Thyroid gland (tissue), 4 donors: ENCODE data around the gene TNFRSF12A. TPM values are rescaled to one million over a fixed set of nuclear protein-coding genes. Genes with fewer than 3 reads are reported as not detected.

Experiments used
- DNase-seq, 2 donors: peaks; one replicate each; pipeline ENCODE4 v3.0.0-alpha.2; 2019
- H3K27ac ChIP-seq, 3 donors: fragments of 200-600 bp; sonication (generic); 1 replicate in 2 of 3; 2 replicates in 1 of 3; pipeline ENCODE4 v1.5.1; 2016 to 2019; ENCODE audit warnings: mild to moderate bottlenecking in 1 of 3, moderate library complexity in 1 of 3
- H3K27me3 ChIP-seq: fragments of 200-600 bp; sonication (generic); one replicate; pipeline ENCODE4 v1.5.1; 2019
- H3K36me3 ChIP-seq, 2 donors: fragments of 200-600 bp; sonication (generic); one replicate each; pipeline ENCODE4 v1.5.1; 2016 to 2019
- H3K4me1 ChIP-seq, 2 donors: fragments of 200-600 bp; sonication (generic); one replicate each; pipeline ENCODE4 v1.5.1; 2017 to 2019
- H3K4me3 ChIP-seq, 3 donors: fragments of 200-600 bp; sonication (generic); replicated peaks in 1 of 3; 1 replicate in 2 of 3; 2 replicates in 1 of 3; pipeline ENCODE4 v1.5.1; 2016; ENCODE audit warnings: mild to moderate bottlenecking in 1 of 3
- H3K9me3 ChIP-seq: fragments of 200-600 bp; sonication (generic); one replicate; pipeline ENCODE4 v1.5.1; 2017
- CTCF ChIP-seq, 6 experiments: fragments of 200-600 bp in 3 of 6; fragments of 450-650 bp in 3 of 6; sonication (generic) in 3 of 6; IDR thresholded peaks; one replicate each; pipeline ENCODE4 v1.5.1; 2016 to 2019; ENCODE audit warnings: antibody characterized with exemption in 6 of 6, mild to moderate bottlenecking in 2 of 6, inconsistent platforms in 1 of 6, moderate library complexity in 1 of 6
- POLR2A ChIP-seq, 2 donors: fragments of 450-650 bp; IDR thresholded peaks; one replicate each; pipeline ENCODE4 v1.6.1; 2017; ENCODE audit warnings: antibody characterized with exemption in 2 of 2, mild to moderate bottlenecking in 2 of 2, moderate library complexity in 1 of 2
- WGBS, 2 donors: methylation state at CpG; one replicate each; pipeline ENCODE4 v1.1.5; 2017; 5-methylcytosine and 5-hydroxymethylcytosine counted together
- intact Hi-C: fragments of 100-400 bp; cut with DNase I; formaldehyde crosslinking; loops from one replicate; pipeline ENCODE4 v1.15.1; 2023
- total RNA-seq, 4 donors: library from RNA; depleted of rRNA; stranded (reverse); fragments of >200 nt; gene quantifications; one replicate each; pipeline ENCODE4 v1.2.3, GENCODE V29; 2016

Gene TNFRSF12A
- total RNA-seq, 4 donors from 2014 or later: 47.9 to 110 (median 67.0) TPM

GRCh38 chr16:3062553-3062952 lies 42.4 kb downstream of the TNFRSF12A start:
- intact Hi-C loops: loop anchor here (10.0 kb wide), 1 partner anchor 62 kb away; no protein-coding TSS in a partner anchor
- H3K27ac ChIP-seq: no peak overlapping the region
- WGBS, 2 donors: 87 to 88% methylated on average over 6 of the region's 6 CpGs

DNA sequence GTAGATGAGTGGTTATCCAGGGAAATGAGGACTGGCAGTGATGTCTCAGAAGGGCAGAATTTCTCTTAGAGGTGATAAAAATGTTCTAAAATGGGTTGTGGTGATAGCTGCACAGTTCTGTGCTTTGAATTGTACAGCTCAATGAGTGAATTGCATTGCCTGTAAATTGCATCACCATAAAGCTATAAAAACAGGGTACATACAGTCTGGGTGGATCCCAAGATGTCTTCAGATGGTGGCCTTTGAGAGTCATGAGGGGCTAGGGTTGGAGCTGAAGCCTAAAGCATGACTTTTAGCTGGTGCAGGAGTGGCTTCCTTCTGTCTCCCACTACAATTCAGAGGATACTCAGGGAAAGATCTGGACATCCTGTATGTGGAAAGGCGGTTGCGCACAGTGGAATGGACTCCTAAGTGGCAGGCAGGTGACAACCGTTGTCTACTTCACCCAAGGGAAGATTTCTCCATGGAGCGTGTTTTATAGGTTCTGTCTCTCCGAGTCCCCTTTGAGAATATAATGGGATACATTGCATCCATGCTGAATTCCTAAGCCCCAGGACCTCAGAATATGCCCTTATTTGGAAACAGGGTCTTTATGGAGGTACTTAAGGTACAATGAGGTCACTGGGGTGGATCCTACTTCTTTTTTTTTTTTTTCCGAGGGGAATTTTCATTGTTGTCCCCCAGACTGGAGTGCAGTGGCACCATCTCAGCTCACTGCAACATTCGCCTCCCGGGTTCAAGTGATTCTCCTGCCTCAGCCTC lies 43.6 kb downstream of the TNFRSF12A start:
- H3K4me1 ChIP-seq: peaks cover 6 to 44% of the 10 kb centered on the region in 2 donors
- H3K4me3 ChIP-seq: no peak overlapping the region
- no peak for DNase-seq
- no peaks in the 10 kb centered on the region for H3K27me3 ChIP-seq
- WGBS, 2 donors: 86 to 91% methylated on average over 8 of the region's 8 CpGs
- intact Hi-C loops: loop anchor here (10.0 kb wide), 1 partner anchor 61 kb away; no protein-coding TSS in a partner anchor
- no peak overlapping the region for H3K27ac ChIP-seq
- TF ChIP-seq POLR2A (IDR thresholded peaks at IDR 0.05): no peak
- TF ChIP-seq CTCF (IDR thresholded peaks at IDR 0.05): no peak
- no peaks in the 10 kb centered on the region for H3K9me3 ChIP-seq
- H3K36me3 ChIP-seq: no peaks in the 10 kb centered on the region

More at GRCh38 chr16:3062553-3062952, 42.4 kb downstream of the TNFRSF12A start:
- TF ChIP-seq CTCF (IDR thresholded peaks at IDR 0.05) (no peak), POLR2A (IDR thresholded peaks at IDR 0.05) (no peak)
- H3K36me3 ChIP-seq: no peaks in the 10 kb centered on the region
- no peaks in the 10 kb centered on the region for H3K27me3 ChIP-seq
- no peak overlapping the region for H3K4me3 ChIP-seq
- H3K4me1 ChIP-seq: peaks cover 14 to 42% of the 10 kb centered on the region in 2 donors
- no peak for DNase-seq
- H3K9me3 ChIP-seq: no peaks in the 10 kb centered on the region

- H3K27me3 ChIP-seq: no peaks in the 10 kb centered on the region
- TF ChIP-seq CTCF (IDR thresholded peaks at IDR 0.05): no peak
- TF ChIP-seq POLR2A (IDR thresholded peaks at IDR 0.05): peak in 1 of 2 donors; percentile 16
- H3K4me3 ChIP-seq: peak within 1 kb of the TSS in 1 of 3 donors; percentile 18
- 58 to 62% methylated on average over 13 of the region's 13 CpGs for WGBS, 2 donors
- H3K27ac ChIP-seq: peak within 1 kb of the TSS; percentile 54 to 76 (median 71)
- DNase-seq: peak; percentile 47 to 48
- H3K4me1 ChIP-seq: peaks cover 0 to 36% of the 10 kb centered on the region in 2 donors
- intact Hi-C loops: loop anchor here (10.0 kb wide), 1 partner anchor 60 kb away; no protein-coding TSS in a partner anchor
- no peaks in the 10 kb centered on the region for H3K9me3 ChIP-seq
- no peaks in the 10 kb centered on the region for H3K36me3 ChIP-seq
Measured at GRCh38 chr16:3065069-3065741, 45.0 kb downstream of the TNFRSF12A start, which contains the start of gene IL32. IL32 (plus strand) TSS chr16:3065640; CDS start chr16:3065812, 172 bp downstream.

- H3K27ac ChIP-seq: peak overlapping the region in 2 of 3 donors; percentile 71 to 76
- 74 to 78% methylated on average over 20 to 25 of the region's 26 CpGs for WGBS, 2 donors
Measured at GRCh38 chr16:3065742-3066439, 45.7 kb downstream of the TNFRSF12A start.

More at GRCh38 chr16:3065742-3066439, 45.7 kb downstream of the TNFRSF12A start:
- Histone ChIP-seq H3K27me3 (no peaks in the 10 kb centered on the region), H3K9me3 (no peaks in the 10 kb centered on the region), H3K4me1 (peaks cover 0 to 34% of the 10 kb centered on the region in 2 donors), H3K4me3 (peak overlapping the region in 1 of 3 donors; percentile 18), H3K36me3 (no peaks in the 10 kb centered on the region)
- intact Hi-C loops: loop anchor here (10.0 kb wide), 1 partner anchor 59 kb away; no protein-coding TSS in a partner anchor
- TF ChIP-seq POLR2A (IDR thresholded peaks at IDR 0.05) (no peak), CTCF (IDR thresholded peaks at IDR 0.05) (no peak)
- no peak for DNase-seq
